Ovary (tissue), 9 donors: ENCODE results near the gene NDUFA13. TPM values are rescaled to one million over a fixed set of nuclear protein-coding genes. Genes with fewer than 3 reads are reported as not detected.

ENCODE experiments used
- DNase-seq, 5 donors: peaks; one replicate each; pipeline ENCODE4 v3.0.0-alpha.2; 2019 to 2020
- H3K27ac ChIP-seq, 2 donors: fragments of 200-600 bp; one replicate each; pipeline versions ENCODE4 v1.5.1 to v1.8.0; 2019 to 2022
- H3K27me3 ChIP-seq: fragments of 200-600 bp; one replicate; pipeline ENCODE4 v1.8.0; 2022
- H3K36me3 ChIP-seq: fragments of 200-600 bp; sonication (generic); one replicate; pipeline ENCODE4 v1.5.1; 2019
- H3K4me1 ChIP-seq: one replicate; pipeline ENCODE4 v1.8.1; 2013; ENCODE audit warnings: mild to moderate bottlenecking, moderate library complexity; ENCODE audit not compliant: insufficient read depth
- H3K4me3 ChIP-seq: fragments of 200-600 bp; sonication (generic); one replicate; pipeline ENCODE4 v1.5.1; 2017
- H3K9me3 ChIP-seq, 2 donors: fragments of 200-600 bp in 1 of 2; sonication (generic) in 1 of 2; one replicate each; pipeline versions ENCODE4 v1.5.1 to v1.8.1; 2013 to 2019; ENCODE audit warnings: mild to moderate bottlenecking in 1 of 2, moderate library complexity in 1 of 2
- CTCF ChIP-seq, 3 donors: fragments of 450-650 bp in 2 of 3; fragments of 200-600 bp in 1 of 3; IDR thresholded peaks; one replicate each; pipeline versions ENCODE4 v1.5.1 to v1.8.0; 2016 to 2022; ENCODE audit warnings: antibody characterized with exemption in 3 of 3, mild to moderate bottlenecking in 1 of 3
- EP300 ChIP-seq: sonication (generic); formaldehyde crosslinking; IDR thresholded peaks from one replicate; pipeline ENCODE4 v1.6.1; 2017; ENCODE audit warnings: antibody characterized with exemption
- POLR2A ChIP-seq: fragments of 450-650 bp; IDR thresholded peaks from one replicate; pipeline ENCODE4 v1.6.1; 2017; ENCODE audit warnings: antibody characterized with exemption, mild to moderate bottlenecking, moderate library complexity
- WGBS, 3 donors: extraction: QIAGEN DNeasy Blood & Tissue Kit in 1 of 3; methylation state at CpG; one replicate each; pipeline versions ENCODE4 v1.1.5 to v1.1.7; 2013 to 2017; 5-methylcytosine and 5-hydroxymethylcytosine counted together
- intact Hi-C, 4 donors: fragments of 100-400 bp; cut with DNase I; formaldehyde crosslinking; loops; one replicate each; pipeline versions ENCODE4 v1.11.0 to v1.15.1; 2022 to 2023
- polyA plus RNA-seq, 2 donors: library from polyadenylated mRNA; stranded (reverse); fragments of 200-250 nt in 1 of 2; fragments of 350-450 nt in 1 of 2; fragmentation: Illumina TruSeq in 1 of 2; extraction: RNeasy Lipid Tissue Mini Kit (QIAGEN cat#74804) in 1 of 2; gene quantifications; one replicate each; pipeline ENCODE4 v1.2.3, GENCODE V29; 2013 to 2014
- total RNA-seq, 7 donors: library from RNA; depleted of rRNA in 2 of 7; stranded (reverse); fragments of >200 nt in 2 of 7; fragmentation: NEBNext Ultra II Directional in 3 of 7; extraction: Animal tissue kit (Norgen Biotek cat#: 25700) in 3 of 7; gene quantifications; one replicate each; pipeline versions ENCODE4 v1.1.0 to v1.2.4, GENCODE V29; 2016 to 2023
- donor health status: DM: no; HTN: no; CAD: no; lungs with moderate emphysema.
- donor health status: DM: no; HTN: no; CAD: no.
- donor health status: Bipolar disorder and iron deficiency.
- donor health status: DM: yes; HTN: yes; CAD: no.
- donor health status: DM: no; HTN: no; CAD: no.
- donor health status: DM: yes; HTN: yes; CAD: no.

The NDUFA13 gene
- total and polyA plus RNA-seq, 9 donors, result 33.5 to 291 (median 202) TPM

- TF ChIP-seq POLR2A, result no peak
- TF ChIP-seq EP300, result no peak
- TF ChIP-seq CTCF (IDR thresholded peaks at IDR 0.05), result no peak
- Histone ChIP-seq H3K4me3 (no peak overlapping the region), H3K36me3 (no peaks in the 10 kb centered on the region), H3K27me3 (no peaks in the 10 kb centered on the region), H3K4me1 (no peaks in the 10 kb centered on the region), H3K27ac (no peak overlapping the region), H3K9me3 (no peaks in the 10 kb centered on the region)
- WGBS, 3 donors, result 76 to 84% (median 82%) methylated on average over 6 of the region's 6 CpGs
- intact Hi-C loops, result no loop called here
- DNase-seq, result no peak
Observed at GRCh38 chr19:19575411-19575810, 59.4 kb downstream of the NDUFA13 start.

Other genes with a start within 250 kb of the NDUFA13 start
- gene TM6SF2, start 242.9 kb upstream of the NDUFA13 start, total RNA-seq, result 1 to 10 TPM in 1 of 7 donors, under 1 TPM in 2, not detected in 4; 0.25 to 3.7 (median 0.31) TPM
- gene TM6SF2, start 242.9 kb upstream of the NDUFA13 start, polyA plus RNA-seq, result under 1 TPM in 1 of 2 donors, not detected in 1; 0.19 TPM
- gene SUGP1, start 195.7 kb upstream of the NDUFA13 start, total RNA-seq, result 10 to 100 TPM; 14.7 to 42.9 (median 37.3) TPM
- 10 to 100 TPM; 27.6 to 29.0 TPM for gene SUGP1, start 195.7 kb upstream of the NDUFA13 start, polyA plus RNA-seq
- 10 to 100 TPM; 48.3 to 77.0 (median 61.7) TPM for gene MAU2, start 195.4 kb upstream of the NDUFA13 start, total RNA-seq
- gene MAU2, start 195.4 kb upstream of the NDUFA13 start, polyA plus RNA-seq, result 10 to 100 TPM; 12.4 to 33.2 TPM
- gene GATAD2A, start 110.5 kb upstream of the NDUFA13 start, total RNA-seq, result 10 to 100 TPM; 10.7 to 83.0 (median 57.9) TPM
- gene GATAD2A, start 110.5 kb upstream of the NDUFA13 start, polyA plus RNA-seq, result 10 to 100 TPM; 13.7 to 18.9 TPM
- 1 to 10 TPM in 3 of 7 donors, under 1 TPM in 4; 0.76 to 1.8 (median 0.95) TPM for gene TSSK6, start 677 bp upstream of the NDUFA13 start, total RNA-seq
- 1 to 10 TPM in 1 of 2 donors, not detected in 1; 2.5 TPM for gene TSSK6, start 677 bp upstream of the NDUFA13 start, polyA plus RNA-seq
- 1 to 10 TPM; 2.0 to 5.0 (median 3.5) TPM for gene YJEFN3, start 12.7 kb downstream of the NDUFA13 start, total RNA-seq
- gene YJEFN3, start 12.7 kb downstream of the NDUFA13 start, polyA plus RNA-seq, result 1 to 10 TPM; 2.9 TPM
- 1 to 10 TPM in 4 of 7 donors, under 1 TPM in 3; 0.48 to 9.7 (median 1.1) TPM for gene CILP2, start 22.0 kb downstream of the NDUFA13 start, total RNA-seq
- 1 to 10 TPM in 1 of 2 donors, under 1 TPM in 1; 0.28 to 1.0 TPM for gene CILP2, start 22.0 kb downstream of the NDUFA13 start, polyA plus RNA-seq
- 1 to 10 TPM; 1.9 to 4.4 (median 3.2) TPM for gene PBX4, start 102.5 kb downstream of the NDUFA13 start, total RNA-seq
- 1 to 10 TPM in 1 of 2 donors, under 1 TPM in 1; 0.73 to 4.1 TPM for gene PBX4, start 102.5 kb downstream of the NDUFA13 start, polyA plus RNA-seq
- 10 to 100 TPM in 1 of 7 donors, 1 to 10 TPM in 6; 4.5 to 17.0 (median 7.3) TPM for gene LPAR2, start 112.0 kb downstream of the NDUFA13 start, total RNA-seq
- 1 to 10 TPM; 3.2 to 7.9 TPM for gene LPAR2, start 112.0 kb downstream of the NDUFA13 start, polyA plus RNA-seq
- 1 to 10 TPM; 3.9 to 6.9 (median 5.2) TPM for gene GMIP, start 127.4 kb downstream of the NDUFA13 start, total RNA-seq
- gene GMIP, start 127.4 kb downstream of the NDUFA13 start, polyA plus RNA-seq, result 1 to 10 TPM; 3.3 to 3.8 TPM
- gene ATP13A1, start 147.5 kb downstream of the NDUFA13 start, total RNA-seq, result 100 to 1,000 TPM in 2 of 7 donors, 10 to 100 TPM in 5; 46.7 to 407 (median 67.7) TPM
- 10 to 100 TPM; 24.9 to 40.9 TPM for gene ATP13A1, start 147.5 kb downstream of the NDUFA13 start, polyA plus RNA-seq
- 10 to 100 TPM in 1 of 7 donors, 1 to 10 TPM in 6; 2.9 to 12.6 (median 5.6) TPM for gene ZNF101, start 152.6 kb downstream of the NDUFA13 start, total RNA-seq
- gene ZNF101, start 152.6 kb downstream of the NDUFA13 start, polyA plus RNA-seq, result 10 to 100 TPM in 1 of 2 donors, 1 to 10 TPM in 1; 4.2 to 10.4 TPM
- gene ZNF14, start 216.9 kb downstream of the NDUFA13 start, total RNA-seq, result 10 to 100 TPM in 6 of 7 donors, 1 to 10 TPM in 1; 9.0 to 19.9 (median 12.6) TPM
- 1 to 10 TPM; 6.3 to 9.5 TPM for gene ZNF14, start 216.9 kb downstream of the NDUFA13 start, polyA plus RNA-seq